ENCODE data around the gene REXO4. TPM values are rescaled to one million over a fixed set of nuclear protein-coding genes. Genes with fewer than 3 reads are reported as not detected.

The REXO4 gene
- total and polyA plus RNA-seq, 2 of the 13 experiments (the other 11 are each of a cell fraction or from before 2014, with no cell fraction given), result 18.5 to 30.4 TPM

DNA sequence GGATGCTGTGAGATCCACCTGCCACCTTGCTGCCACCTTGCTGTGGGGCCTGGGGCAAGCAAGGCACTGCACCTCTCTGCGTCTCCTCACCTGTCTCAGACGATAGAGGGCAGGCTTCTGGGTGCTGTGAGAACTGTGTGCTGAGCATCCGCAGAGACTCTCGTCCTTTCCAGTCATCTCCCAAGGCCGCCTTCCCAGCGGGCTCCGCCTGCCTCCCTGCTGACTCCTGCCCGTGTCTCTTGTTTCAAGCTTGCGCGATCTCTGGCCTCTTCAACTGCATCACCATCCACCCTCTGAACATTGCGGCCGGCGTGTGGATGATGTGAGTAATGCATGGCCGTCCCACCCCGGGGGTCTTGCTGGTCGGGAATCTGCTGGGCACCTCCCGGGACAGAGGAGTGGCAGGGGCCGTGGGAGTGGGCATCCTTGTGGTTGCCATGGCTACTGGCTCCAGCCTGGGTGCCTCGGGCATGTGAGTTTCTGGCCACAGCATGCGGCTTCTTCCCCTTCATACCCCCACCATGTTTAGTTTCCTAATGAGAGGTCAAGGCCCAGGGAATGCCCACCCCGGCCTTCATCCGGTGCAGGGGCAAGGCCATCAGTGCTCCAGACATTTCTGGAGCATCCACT, 45.5 kb upstream of the REXO4 start (continued):
- TF ChIP-seq CEBPB (IDR thresholded peaks at IDR 0.05; ENCODE audit: borderline replicate concordance, low read depth, low read length) (no peak), NFE2L2 (IDR thresholded peaks at IDR 0.05; ENCODE audit: low read length) (no peak), NAIF1 (CRISPR knock-in tag; IDR thresholded peaks at IDR 0.05; ENCODE audit: borderline replicate concordance) (no peak), SUZ12 (IDR thresholded peaks at IDR 0.05; ENCODE audit: low read depth, low read length) (no peak), HNRNPL (IDR thresholded peaks at IDR 0.05; ENCODE audit: low read depth, low read length) (peak; percentile 23; the same call in 1 of the 2 replicates), ZNF263 (CRISPR knock-in tag; IDR thresholded peaks at IDR 0.05) (no peak), ZNF567 (CRISPR knock-in tag; IDR thresholded peaks at IDR 0.05; ENCODE audit: borderline replicate concordance) (no peak), TBP (CRISPR knock-in tag; IDR thresholded peaks at IDR 0.05) (no peak), SP140L (CRISPR knock-in tag; IDR thresholded peaks at IDR 0.05; ENCODE audit: borderline replicate concordance) (no peak), ZNF891 (CRISPR knock-in tag; IDR thresholded peaks at IDR 0.05) (no peak), ZSCAN20 (CRISPR knock-in tag; IDR thresholded peaks at IDR 0.05; ENCODE audit: borderline replicate concordance) (no peak), SMYD3 (CRISPR knock-in tag; IDR thresholded peaks at IDR 0.05) (no peak), NRL (CRISPR knock-in tag; IDR thresholded peaks at IDR 0.05; ENCODE audit: borderline replicate concordance) (no peak), SOX6 (IDR thresholded peaks at IDR 0.05) (no peak), SOX6 (CRISPR knock-in tag; IDR thresholded peaks at IDR 0.05) (no peak)
- TF ChIP-seq, protein P1, sequence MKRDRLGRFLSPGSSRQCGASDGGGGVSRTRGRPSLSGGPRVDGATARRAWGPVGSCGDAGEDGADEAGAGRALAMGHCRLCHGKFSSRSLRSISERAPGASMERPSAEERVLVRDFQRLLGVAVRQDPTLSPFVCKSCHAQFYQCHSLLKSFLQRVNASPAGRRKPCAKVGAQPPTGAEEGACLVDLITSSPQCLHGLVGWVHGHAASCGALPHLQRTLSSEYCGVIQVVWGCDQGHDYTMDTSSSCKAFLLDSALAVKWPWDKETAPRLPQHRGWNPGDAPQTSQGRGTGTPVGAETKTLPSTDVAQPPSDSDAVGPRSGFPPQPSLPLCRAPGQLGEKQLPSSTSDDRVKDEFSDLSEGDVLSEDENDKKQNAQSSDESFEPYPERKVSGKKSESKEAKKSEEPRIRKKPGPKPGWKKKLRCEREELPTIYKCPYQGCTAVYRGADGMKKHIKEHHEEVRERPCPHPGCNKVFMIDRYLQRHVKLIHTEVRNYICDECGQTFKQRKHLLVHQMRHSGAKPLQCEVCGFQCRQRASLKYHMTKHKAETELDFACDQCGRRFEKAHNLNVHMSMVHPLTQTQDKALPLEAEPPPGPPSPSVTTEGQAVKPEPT (CRISPR knock-in tag; IDR thresholded peaks at IDR 0.05; ENCODE audit: low read depth), result no peak
- TF ChIP-seq, protein P2, sequence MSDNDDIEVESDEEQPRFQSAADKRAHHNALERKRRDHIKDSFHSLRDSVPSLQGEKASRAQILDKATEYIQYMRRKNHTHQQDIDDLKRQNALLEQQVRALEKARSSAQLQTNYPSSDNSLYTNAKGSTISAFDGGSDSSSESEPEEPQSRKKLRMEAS (IDR thresholded peaks at IDR 0.05), result no peak
- TF ChIP-seq, protein P3, sequence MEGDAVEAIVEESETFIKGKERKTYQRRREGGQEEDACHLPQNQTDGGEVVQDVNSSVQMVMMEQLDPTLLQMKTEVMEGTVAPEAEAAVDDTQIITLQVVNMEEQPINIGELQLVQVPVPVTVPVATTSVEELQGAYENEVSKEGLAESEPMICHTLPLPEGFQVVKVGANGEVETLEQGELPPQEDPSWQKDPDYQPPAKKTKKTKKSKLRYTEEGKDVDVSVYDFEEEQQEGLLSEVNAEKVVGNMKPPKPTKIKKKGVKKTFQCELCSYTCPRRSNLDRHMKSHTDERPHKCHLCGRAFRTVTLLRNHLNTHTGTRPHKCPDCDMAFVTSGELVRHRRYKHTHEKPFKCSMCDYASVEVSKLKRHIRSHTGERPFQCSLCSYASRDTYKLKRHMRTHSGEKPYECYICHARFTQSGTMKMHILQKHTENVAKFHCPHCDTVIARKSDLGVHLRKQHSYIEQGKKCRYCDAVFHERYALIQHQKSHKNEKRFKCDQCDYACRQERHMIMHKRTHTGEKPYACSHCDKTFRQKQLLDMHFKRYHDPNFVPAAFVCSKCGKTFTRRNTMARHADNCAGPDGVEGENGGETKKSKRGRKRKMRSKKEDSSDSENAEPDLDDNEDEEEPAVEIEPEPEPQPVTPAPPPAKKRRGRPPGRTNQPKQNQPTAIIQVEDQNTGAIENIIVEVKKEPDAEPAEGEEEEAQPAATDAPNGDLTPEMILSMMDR (CRISPR knock-in tag; IDR thresholded peaks at IDR 0.05), result peak; percentile 54
- TF ChIP-seq, protein P4, sequence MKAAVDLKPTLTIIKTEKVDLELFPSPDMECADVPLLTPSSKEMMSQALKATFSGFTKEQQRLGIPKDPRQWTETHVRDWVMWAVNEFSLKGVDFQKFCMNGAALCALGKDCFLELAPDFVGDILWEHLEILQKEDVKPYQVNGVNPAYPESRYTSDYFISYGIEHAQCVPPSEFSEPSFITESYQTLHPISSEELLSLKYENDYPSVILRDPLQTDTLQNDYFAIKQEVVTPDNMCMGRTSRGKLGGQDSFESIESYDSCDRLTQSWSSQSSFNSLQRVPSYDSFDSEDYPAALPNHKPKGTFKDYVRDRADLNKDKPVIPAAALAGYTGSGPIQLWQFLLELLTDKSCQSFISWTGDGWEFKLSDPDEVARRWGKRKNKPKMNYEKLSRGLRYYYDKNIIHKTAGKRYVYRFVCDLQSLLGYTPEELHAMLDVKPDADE (CRISPR knock-in tag; IDR thresholded peaks at IDR 0.05), result no peak
- TF ChIP-seq, protein P5, sequence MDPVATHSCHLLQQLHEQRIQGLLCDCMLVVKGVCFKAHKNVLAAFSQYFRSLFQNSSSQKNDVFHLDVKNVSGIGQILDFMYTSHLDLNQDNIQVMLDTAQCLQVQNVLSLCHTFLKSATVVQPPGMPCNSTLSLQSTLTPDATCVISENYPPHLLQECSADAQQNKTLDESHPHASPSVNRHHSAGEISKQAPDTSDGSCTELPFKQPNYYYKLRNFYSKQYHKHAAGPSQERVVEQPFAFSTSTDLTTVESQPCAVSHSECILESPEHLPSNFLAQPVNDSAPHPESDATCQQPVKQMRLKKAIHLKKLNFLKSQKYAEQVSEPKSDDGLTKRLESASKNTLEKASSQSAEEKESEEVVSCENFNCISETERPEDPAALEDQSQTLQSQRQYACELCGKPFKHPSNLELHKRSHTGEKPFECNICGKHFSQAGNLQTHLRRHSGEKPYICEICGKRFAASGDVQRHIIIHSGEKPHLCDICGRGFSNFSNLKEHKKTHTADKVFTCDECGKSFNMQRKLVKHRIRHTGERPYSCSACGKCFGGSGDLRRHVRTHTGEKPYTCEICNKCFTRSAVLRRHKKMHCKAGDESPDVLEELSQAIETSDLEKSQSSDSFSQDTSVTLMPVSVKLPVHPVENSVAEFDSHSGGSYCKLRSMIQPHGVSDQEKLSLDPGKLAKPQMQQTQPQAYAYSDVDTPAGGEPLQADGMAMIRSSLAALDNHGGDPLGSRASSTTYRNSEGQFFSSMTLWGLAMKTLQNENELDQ (CRISPR knock-in tag; IDR thresholded peaks at IDR 0.05; ENCODE audit: borderline replicate concordance), result no peak
